Heart left ventricle (tissue), 13 donors: Measurements from ENCODE around the gene MARCHF7.

Experiments
- POLR2A ChIP-seq, 2 donors: fragments of 450-650 bp; IDR thresholded peaks; one replicate each; pipeline ENCODE4 v1.6.1; 2017; ENCODE audit warnings: antibody characterized with exemption in 2 of 2, mild to moderate bottlenecking in 2 of 2, moderate library complexity in 2 of 2
- TF ChIP-seq, protein P1 (sequence below), 12 donors: fragments of 200-600 bp; sonication (generic) in 4 of 12; IDR thresholded peaks; one replicate each; pipeline versions ENCODE4 v1.5.0 to v1.8.0; 2018 to 2022; ENCODE audit warnings: antibody characterized with exemption in 12 of 12, mild to moderate bottlenecking in 5 of 12
- donor health status: ischemic (EF 13 %, LVEDD 7.1; RV severe dilation, severe dysfunction).
- donor health status: DM: no; HTN: yes; CAD: no.
- donor health status: DM: no; HTN: no; CAD: no.
- donor health status: ischemic (EF 25% LVEDD 6.9; RV normal size, moderate dysfunction).
- donor health status: ischemic (EF 25% LVEDD 5.7; RV mildly dilated, moderate dysfunction).
- donor health status: ischemic (EF 35%, LVEDD 5.7; RV mildly dilated, moderate dysfunction).
- donor health status: nonischemic (EF 11% LVEDD 7.7; RV severe dilation, severe dysfunction).
- donor health status: DM: yes; HTN: yes; CAD: no.
- donor health status: PGD.
- donor health status: ischemic (EF 29% LVEDD 5.4; RV normal size, mild dysfunction).
- donor health status: nonischemic (EF 23%, LVEDD 6.1; RV moderate dilation, normal function).

DNA sequence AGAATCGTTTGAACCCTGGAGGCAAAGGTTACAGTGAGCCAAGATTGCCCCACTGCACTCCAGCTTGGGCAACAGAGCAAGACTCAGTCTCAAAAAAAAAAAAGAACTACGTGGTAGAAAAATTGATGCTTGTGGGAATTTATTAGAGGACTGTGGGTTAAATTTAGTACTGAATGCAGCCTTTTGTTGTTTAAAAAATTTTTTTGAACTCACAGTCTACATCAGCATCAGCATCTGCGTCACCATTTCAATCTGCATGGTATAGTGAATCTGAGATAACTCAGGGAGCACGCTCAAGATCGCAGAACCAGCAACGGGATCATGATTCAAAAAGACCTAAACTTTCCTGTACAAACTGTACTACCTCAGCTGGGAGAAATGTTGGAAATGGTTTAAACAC lies 30.5 kb downstream of the MARCHF7 start:
- TF ChIP-seq, protein P1, sequence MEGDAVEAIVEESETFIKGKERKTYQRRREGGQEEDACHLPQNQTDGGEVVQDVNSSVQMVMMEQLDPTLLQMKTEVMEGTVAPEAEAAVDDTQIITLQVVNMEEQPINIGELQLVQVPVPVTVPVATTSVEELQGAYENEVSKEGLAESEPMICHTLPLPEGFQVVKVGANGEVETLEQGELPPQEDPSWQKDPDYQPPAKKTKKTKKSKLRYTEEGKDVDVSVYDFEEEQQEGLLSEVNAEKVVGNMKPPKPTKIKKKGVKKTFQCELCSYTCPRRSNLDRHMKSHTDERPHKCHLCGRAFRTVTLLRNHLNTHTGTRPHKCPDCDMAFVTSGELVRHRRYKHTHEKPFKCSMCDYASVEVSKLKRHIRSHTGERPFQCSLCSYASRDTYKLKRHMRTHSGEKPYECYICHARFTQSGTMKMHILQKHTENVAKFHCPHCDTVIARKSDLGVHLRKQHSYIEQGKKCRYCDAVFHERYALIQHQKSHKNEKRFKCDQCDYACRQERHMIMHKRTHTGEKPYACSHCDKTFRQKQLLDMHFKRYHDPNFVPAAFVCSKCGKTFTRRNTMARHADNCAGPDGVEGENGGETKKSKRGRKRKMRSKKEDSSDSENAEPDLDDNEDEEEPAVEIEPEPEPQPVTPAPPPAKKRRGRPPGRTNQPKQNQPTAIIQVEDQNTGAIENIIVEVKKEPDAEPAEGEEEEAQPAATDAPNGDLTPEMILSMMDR (IDR thresholded peaks at IDR 0.05) = no peak
- TF ChIP-seq POLR2A (IDR thresholded peaks at IDR 0.05) = no peak
